HCT116 (cell line): ENCODE results near the gene DISP1. TPM values are rescaled to one million over a fixed set of nuclear protein-coding genes. Genes with fewer than 3 reads are reported as not detected.

Source experiments
- ATAC-seq: fragments of 200-7000 bp; cut with Tn5 transposase; 2 replicates; pipeline ENCODE4 v1.9.1; 2020; ENCODE audit warnings: mild to moderate bottlenecking, moderate library complexity
- BruUV-seq: library from RNA; stranded (reverse); fragments of 400-500 nt; replicated peaks from 2 replicates; lab custom pipeline; 2021; lab: Mats Ljungman, UMichigan
- CTCF ChIA-PET: fragments of 300-600 bp; sonication (Branson Sonifier 250); formaldehyde crosslinking; loops from one replicate; lab custom pipeline; 2021; ENCODE audit warnings: antibody characterized with exemption; lab: Charles Lee
- POLR2A ChIA-PET: fragments of 300-600, 350-600 bp; sonication (Branson Sonifier 250); formaldehyde crosslinking; loops from one replicate; lab custom pipeline; 2021; ENCODE audit warnings: antibody characterized with exemption; lab: Charles Lee
- RAD21 ChIA-PET, 2 experiments: fragments of 300-600 bp; sonication (Branson Sonifier 250); formaldehyde crosslinking; loops; one replicate each; lab custom pipeline; 2023; ENCODE audit warnings: low total read pairs in 2 of 2; ENCODE audit not compliant: uncharacterized antibody in 2 of 2, unreplicated experiment in 2 of 2, low non-redundant PET in 1 of 2; lab: Charles Lee
- DNase-seq: peaks from one replicate; pipeline ENCODE4 v3.0.0-alpha.2; 2010; ENCODE audit warnings: low read depth, low spot score
- H2AFZ ChIP-seq: fragments of 200-600 bp; shearing (Covaris generic), sonication (generic); 2 replicates; pipeline ENCODE4 v1.6.1; 2017; ENCODE audit warnings: low read depth, mixed run types, mixed read lengths, antibody characterized with exemption, low read length; ENCODE audit not compliant: poor library complexity, severe bottlenecking
- H3K27ac ChIP-seq: 2 replicates; pipeline ENCODE4 v1.5.1; 2012; ENCODE audit warnings: low read depth, low read length
- H3K27me3 ChIP-seq: fragments of 200-600 bp; sonication (generic); 2 replicates; pipeline ENCODE4 v1.6.1; 2016; ENCODE audit warnings: mixed run types, low read length, mixed read lengths; ENCODE audit not compliant: insufficient read depth
- H3K36me3 ChIP-seq, 2 experiments: fragments of 200-500 bp in 1 of 2; fragments of 200-600 bp in 1 of 2; sonication (Bioruptor generic) in 1 of 2; sonication (generic) in 1 of 2; 2 replicates each; pipeline versions ENCODE4 v1.5.1 to v1.6.1; 2014 to 2016; ENCODE audit warnings: low read length in 2 of 2, inconsistent platforms in 1 of 2, mixed read lengths in 1 of 2, mixed run types in 1 of 2; ENCODE audit not compliant: insufficient read depth in 2 of 2, control insufficient read depth in 1 of 2
- H3K4me1 ChIP-seq, 2 experiments: fragments of 200-600 bp in 1 of 2; sonication (generic) in 1 of 2; 2 replicates each; pipeline versions ENCODE4 v1.5.1 to v1.6.1; 2012 to 2017; ENCODE audit warnings: low read length in 2 of 2, inconsistent platforms in 1 of 2, mild to moderate bottlenecking in 1 of 2, mixed read lengths in 1 of 2, mixed run types in 1 of 2, moderate library complexity in 1 of 2; ENCODE audit not compliant: insufficient read depth in 2 of 2, control insufficient read depth in 1 of 2
- H3K4me2 ChIP-seq: fragments of 200-600 bp; sonication (generic); 2 replicates; pipeline ENCODE4 v1.6.1; 2017; ENCODE audit warnings: mixed run types, low read length, mixed read lengths
- H3K4me3 ChIP-seq, 2 experiments: fragments of 200-600 bp in 1 of 2; sonication (generic) in 1 of 2; replicated peaks in 1 of 2; 2 replicates each; pipeline ENCODE4 v1.5.1; 2011 to 2016; ENCODE audit warnings: low read length in 2 of 2, control low read depth in 1 of 2, low read depth in 1 of 2, mild to moderate bottlenecking in 1 of 2, mixed read lengths in 1 of 2, mixed run types in 1 of 2
- H3K79me2 ChIP-seq: fragments of 200-600 bp; sonication (generic); 2 replicates; pipeline ENCODE4 v1.6.1; 2017; ENCODE audit warnings: mild to moderate bottlenecking, mixed run types, low read length, moderate library complexity, mixed read lengths; ENCODE audit not compliant: insufficient read depth
- H3K9ac ChIP-seq: fragments of 200-600 bp; sonication (generic); 2 replicates; pipeline ENCODE4 v1.6.1; 2016; ENCODE audit warnings: low read length, mixed read lengths
- H3K9me2 ChIP-seq: fragments of 200-600 bp; sonication (generic), shearing (Covaris generic); 2 replicates; pipeline ENCODE4 v1.6.1; 2017; ENCODE audit warnings: mixed run types, mild to moderate bottlenecking, moderate library complexity; ENCODE audit not compliant: insufficient read depth
- H3K9me3 ChIP-seq, 2 experiments: fragments of 200-500 bp in 1 of 2; fragments of 200-600 bp in 1 of 2; sonication (Bioruptor generic) in 1 of 2; sonication (generic) in 1 of 2; 2 replicates each; pipeline ENCODE4 v1.6.1; 2014 to 2017; ENCODE audit warnings: low read length in 2 of 2, mixed read lengths in 2 of 2, inconsistent platforms in 1 of 2, low read depth in 1 of 2, mild to moderate bottlenecking in 1 of 2, mixed run types in 1 of 2, moderate library complexity in 1 of 2; ENCODE audit not compliant: control insufficient read depth in 1 of 2, insufficient read depth in 1 of 2
- H4K20me1 ChIP-seq: fragments of 200-600 bp; sonication (generic), shearing (Covaris generic); 2 replicates; pipeline ENCODE4 v1.6.1; 2017; ENCODE audit warnings: mixed run types, mild to moderate bottlenecking, moderate library complexity; ENCODE audit not compliant: insufficient read depth
- CEBPB ChIP-seq: IDR thresholded peaks from 2 replicates; pipeline ENCODE4 v1.6.1; 2012; ENCODE audit warnings: low read depth
- EGR1 ChIP-seq: IDR thresholded peaks from 2 replicates; pipeline ENCODE4 v1.6.1; 2012; ENCODE audit warnings: low read depth
- ELF1 ChIP-seq: IDR thresholded peaks from 2 replicates; pipeline ENCODE4 v1.6.1; 2012; ENCODE audit warnings: low read depth, borderline replicate concordance
- EZH2 ChIP-seq: fragments of 200-600 bp; sonication (generic); IDR thresholded peaks from 2 replicates; pipeline ENCODE4 v1.6.1; 2017; ENCODE audit warnings: antibody characterized with exemption, mixed run types
- EZH2phosphoT487 ChIP-seq: fragments of 200-600 bp; IDR thresholded peaks from 2 replicates; pipeline ENCODE4 v1.6.1; 2018; ENCODE audit warnings: antibody characterized with exemption, borderline replicate concordance
- FOSL1 ChIP-seq: IDR thresholded peaks from 2 replicates; pipeline ENCODE4 v1.6.1; 2012; ENCODE audit warnings: low read depth
- JUND ChIP-seq: IDR thresholded peaks from 2 replicates; pipeline ENCODE4 v1.6.1; 2012
- POLR2A ChIP-seq: IDR thresholded peaks from 2 replicates; pipeline ENCODE4 v1.7.0; 2011; ENCODE audit warnings: borderline replicate concordance; ENCODE audit not compliant: insufficient read depth, insufficient read length; ENCODE audit errors: extremely low read depth
- POLR2AphosphoS5 ChIP-seq: IDR thresholded peaks from 2 replicates; pipeline ENCODE4 v1.6.1; 2011; ENCODE audit warnings: mild to moderate bottlenecking, low read depth, low read length, moderate library complexity
- RAD21 ChIP-seq: IDR thresholded peaks from 2 replicates; pipeline ENCODE4 v1.6.1; 2012; ENCODE audit warnings: low read depth, mild to moderate bottlenecking
- SP1 ChIP-seq: IDR thresholded peaks from 2 replicates; pipeline ENCODE4 v1.6.1; 2012; ENCODE audit warnings: low read depth
- SRF ChIP-seq: IDR thresholded peaks from 2 replicates; pipeline ENCODE4 v1.6.1; 2012; ENCODE audit warnings: low read depth
- YY1 ChIP-seq: IDR thresholded peaks from 2 replicates; pipeline ENCODE4 v1.6.1; 2011; ENCODE audit warnings: low read length, low read depth, moderate library complexity, mild to moderate bottlenecking; ENCODE audit not compliant: insufficient replicate concordance; ENCODE audit errors: extremely low read depth
- ZFX ChIP-seq: fragments of 450-650 bp; IDR thresholded peaks from 2 replicates; pipeline ENCODE4 v1.6.1; 2017
- ZNF274 ChIP-seq: fragments of 200-500 bp; sonication (Bioruptor generic); IDR thresholded peaks from 2 replicates; pipeline ENCODE4 v1.6.1; 2014; ENCODE audit warnings: mild to moderate bottlenecking, low read depth, low read length, inconsistent platforms
- intact Hi-C: fragments of 100-400 bp; cut with micrococcal nuclease; formaldehyde crosslinking; loops from 2 replicates; pipeline ENCODE4 v1.10.0; 2022
- total RNA-seq: library from RNA; stranded (reverse); gene quantifications from one replicate; pipeline ENCODE4 v1.2.1, GENCODE V29; 2021; ENCODE audit not compliant: unreplicated experiment
- TF ChIP-seq, protein P1 (sequence below): IDR thresholded peaks from 2 replicates; pipeline ENCODE4 v1.6.1; 2012; ENCODE audit warnings: low read depth
- TF ChIP-seq, protein P2 (sequence below): IDR thresholded peaks from 2 replicates; pipeline ENCODE4 v1.6.1; 2012
- TF ChIP-seq, protein P3 (sequence below): IDR thresholded peaks from 2 replicates; pipeline ENCODE4 v1.6.1; 2011; ENCODE audit warnings: mild to moderate bottlenecking, low read length, moderate library complexity; ENCODE audit not compliant: insufficient replicate concordance; ENCODE audit errors: extremely low read depth

Gene DISP1
- total RNA-seq, 1 experiment from 2014 or later, result 4.2 TPM

DNA sequence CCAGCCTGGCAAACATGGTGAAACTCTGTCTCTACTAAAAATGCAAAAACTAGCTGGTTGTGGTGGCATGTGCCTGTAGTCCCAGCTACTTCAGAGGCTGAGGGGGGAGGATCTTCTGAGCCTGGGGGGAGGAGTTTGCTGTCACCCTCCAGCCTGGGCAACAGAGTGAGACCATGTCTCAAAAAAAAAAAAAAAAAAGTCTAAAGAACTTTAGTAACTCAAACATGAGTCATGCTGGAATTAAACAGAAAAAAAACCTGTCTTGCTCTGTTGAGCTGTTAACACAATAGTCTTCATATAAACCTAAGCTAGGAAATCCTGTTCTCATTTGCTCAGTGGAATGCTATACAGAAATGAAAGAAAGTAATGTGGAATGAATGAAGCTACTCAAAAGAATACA is 16.7 kb upstream of the DISP1 start:
- H3K9me3 ChIP-seq, result no peaks in the 10 kb centered on the region
- TF ChIP-seq CEBPB (no peak), YY1 (no peak), ZNF274 (no peak), ZFX (no peak), POLR2A (no peak), EZH2phosphoT487 (no peak), EZH2 (no peak), SRF (no peak), SP1 (no peak), JUND (no peak), RAD21 (no peak), EGR1 (no peak), ELF1 (no peak), POLR2AphosphoS5 (no peak), FOSL1 (no peak)
- TF ChIP-seq, protein P1, sequence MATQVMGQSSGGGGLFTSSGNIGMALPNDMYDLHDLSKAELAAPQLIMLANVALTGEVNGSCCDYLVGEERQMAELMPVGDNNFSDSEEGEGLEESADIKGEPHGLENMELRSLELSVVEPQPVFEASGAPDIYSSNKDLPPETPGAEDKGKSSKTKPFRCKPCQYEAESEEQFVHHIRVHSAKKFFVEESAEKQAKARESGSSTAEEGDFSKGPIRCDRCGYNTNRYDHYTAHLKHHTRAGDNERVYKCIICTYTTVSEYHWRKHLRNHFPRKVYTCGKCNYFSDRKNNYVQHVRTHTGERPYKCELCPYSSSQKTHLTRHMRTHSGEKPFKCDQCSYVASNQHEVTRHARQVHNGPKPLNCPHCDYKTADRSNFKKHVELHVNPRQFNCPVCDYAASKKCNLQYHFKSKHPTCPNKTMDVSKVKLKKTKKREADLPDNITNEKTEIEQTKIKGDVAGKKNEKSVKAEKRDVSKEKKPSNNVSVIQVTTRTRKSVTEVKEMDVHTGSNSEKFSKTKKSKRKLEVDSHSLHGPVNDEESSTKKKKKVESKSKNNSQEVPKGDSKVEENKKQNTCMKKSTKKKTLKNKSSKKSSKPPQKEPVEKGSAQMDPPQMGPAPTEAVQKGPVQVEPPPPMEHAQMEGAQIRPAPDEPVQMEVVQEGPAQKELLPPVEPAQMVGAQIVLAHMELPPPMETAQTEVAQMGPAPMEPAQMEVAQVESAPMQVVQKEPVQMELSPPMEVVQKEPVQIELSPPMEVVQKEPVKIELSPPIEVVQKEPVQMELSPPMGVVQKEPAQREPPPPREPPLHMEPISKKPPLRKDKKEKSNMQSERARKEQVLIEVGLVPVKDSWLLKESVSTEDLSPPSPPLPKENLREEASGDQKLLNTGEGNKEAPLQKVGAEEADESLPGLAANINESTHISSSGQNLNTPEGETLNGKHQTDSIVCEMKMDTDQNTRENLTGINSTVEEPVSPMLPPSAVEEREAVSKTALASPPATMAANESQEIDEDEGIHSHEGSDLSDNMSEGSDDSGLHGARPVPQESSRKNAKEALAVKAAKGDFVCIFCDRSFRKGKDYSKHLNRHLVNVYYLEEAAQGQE, result no peak
- TF ChIP-seq, protein P2, sequence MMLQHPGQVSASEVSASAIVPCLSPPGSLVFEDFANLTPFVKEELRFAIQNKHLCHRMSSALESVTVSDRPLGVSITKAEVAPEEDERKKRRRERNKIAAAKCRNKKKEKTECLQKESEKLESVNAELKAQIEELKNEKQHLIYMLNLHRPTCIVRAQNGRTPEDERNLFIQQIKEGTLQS, result no peak
- TF ChIP-seq, protein P3, sequence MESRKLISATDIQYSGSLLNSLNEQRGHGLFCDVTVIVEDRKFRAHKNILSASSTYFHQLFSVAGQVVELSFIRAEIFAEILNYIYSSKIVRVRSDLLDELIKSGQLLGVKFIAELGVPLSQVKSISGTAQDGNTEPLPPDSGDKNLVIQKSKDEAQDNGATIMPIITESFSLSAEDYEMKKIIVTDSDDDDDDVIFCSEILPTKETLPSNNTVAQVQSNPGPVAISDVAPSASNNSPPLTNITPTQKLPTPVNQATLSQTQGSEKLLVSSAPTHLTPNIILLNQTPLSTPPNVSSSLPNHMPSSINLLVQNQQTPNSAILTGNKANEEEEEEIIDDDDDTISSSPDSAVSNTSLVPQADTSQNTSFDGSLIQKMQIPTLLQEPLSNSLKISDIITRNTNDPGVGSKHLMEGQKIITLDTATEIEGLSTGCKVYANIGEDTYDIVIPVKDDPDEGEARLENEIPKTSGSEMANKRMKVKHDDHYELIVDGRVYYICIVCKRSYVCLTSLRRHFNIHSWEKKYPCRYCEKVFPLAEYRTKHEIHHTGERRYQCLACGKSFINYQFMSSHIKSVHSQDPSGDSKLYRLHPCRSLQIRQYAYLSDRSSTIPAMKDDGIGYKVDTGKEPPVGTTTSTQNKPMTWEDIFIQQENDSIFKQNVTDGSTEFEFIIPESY, result no peak
- ATAC-seq (no peak), DNase-seq (no peak)
- H3K79me2 ChIP-seq, result no peaks in the 10 kb centered on the region
- H3K4me3 ChIP-seq, result no peak overlapping the region
- H3K9ac ChIP-seq, result no peak overlapping the region
- H3K27me3 ChIP-seq, result no peaks in the 10 kb centered on the region
- intact Hi-C loops, result no loop called here
- ChIA-PET POLR2A (interaction anchor here (0.6 to 0.7 kb wide), 2 partner anchors 12 to 111 kb away, joined by 3 to 4 read pairs; no protein-coding TSS in a partner anchor), CTCF (interaction anchor here (0.7 to 1.5 kb wide), 4 partner anchors 284 to 903 kb away, joined by 3 to 9 read pairs (median 4); no protein-coding TSS in a partner anchor), RAD21 (interaction anchor here in 1 of 2 experiments (0.7 kb wide), 1 partner anchor 284 kb away, joined by 3 read pairs; no protein-coding TSS in a partner anchor)
- H2AFZ ChIP-seq, result no peak overlapping the region
- BruUV-seq, result no TSS peak
- no peaks in the 10 kb centered on the region for H3K9me2 ChIP-seq
- no peaks in the 10 kb centered on the region for H3K36me3 ChIP-seq
- H3K4me2 ChIP-seq, result no peak overlapping the region
- no peaks in the 10 kb centered on the region for H4K20me1 ChIP-seq
- H3K4me1 ChIP-seq, result no peaks in the 10 kb centered on the region; a peak in 1 of 4 replicates
- no peak overlapping the region for H3K27ac ChIP-seq
